HepG2 (cell line): ENCODE results near the gene PHACTR1. TPM values are rescaled to one million over a fixed set of nuclear protein-coding genes. Genes with fewer than 3 reads are reported as not detected.

Experiments used
- ATAC-seq: fragments of 200-7000 bp; cut with Tn5 transposase; 3 replicates; pipeline ENCODE4 v1.9.1; 2020; ENCODE audit warnings: mild to moderate bottlenecking, moderate library complexity
- BruUV-seq: library from RNA; stranded (reverse); fragments of 400-500 nt; replicated peaks from 2 replicates; lab custom pipeline; 2021; lab: Mats Ljungman, UMichigan
- CTCF ChIA-PET: fragments of 300-600 bp; formaldehyde crosslinking; extraction: SDS; loops from one replicate; lab custom pipeline; 2021; ENCODE audit warnings: low total read pairs, inconsistent platforms, low intra/inter-chr PET ratio; lab: Yijun Ruan, JAX
- POLR2A ChIA-PET: fragments of 350-600 bp; sonication (Branson Sonifier 250); formaldehyde crosslinking; loops from one replicate; lab custom pipeline; 2020; ENCODE audit warnings: antibody characterized with exemption, inconsistent platforms; lab: Yijun Ruan, JAX
- DNase-seq: peaks from one replicate; pipeline ENCODE4 v3.0.0-alpha.2; 2015; ENCODE audit warnings: low spot score
- FAIRE-seq: peaks from 3 replicates; lab custom pipeline; 2011; peaks lifted over from hg19 to GRCh38; lab: Jason Lieb, UNC
- H2AFZ ChIP-seq: one replicate; pipeline ENCODE4 v1.6.1; 2011; ENCODE audit warnings: low read length, inconsistent platforms
- H3K27ac ChIP-seq: fragments of 300-600 bp; 3 replicates; pipeline ENCODE4 v1.8.0; 2011; ENCODE audit warnings: mixed run types, mild to moderate bottlenecking, mixed read lengths, low read length, inconsistent platforms; ENCODE audit not compliant: insufficient read depth; ENCODE audit errors: extremely low read length
- H3K27me3 ChIP-seq, 2 experiments: fragments of 200-600 bp in 1 of 2; 2 replicates in 1 of 2; 3 replicates in 1 of 2; pipeline versions ENCODE4 v1.6.0 to v1.8.0; 2011; ENCODE audit warnings: low read length in 2 of 2, mild to moderate bottlenecking in 2 of 2, moderate library complexity in 2 of 2, inconsistent platforms in 1 of 2; ENCODE audit not compliant: insufficient read depth in 2 of 2, control insufficient read depth in 1 of 2
- H3K36me3 ChIP-seq, 2 experiments: fragments of 200-600 bp in 1 of 2; replicated peaks in 1 of 2; 2 replicates in 1 of 2; 3 replicates in 1 of 2; pipeline versions ENCODE4 v1.5.1 to v1.8.0; 2011; ENCODE audit warnings: low read length in 2 of 2, inconsistent platforms in 1 of 2; ENCODE audit not compliant: insufficient read depth in 2 of 2, control insufficient read depth in 1 of 2
- H3K4me1 ChIP-seq: 2 replicates; pipeline ENCODE4 v1.5.1; 2012; ENCODE audit warnings: low read length, inconsistent platforms; ENCODE audit not compliant: insufficient read depth
- H3K4me2 ChIP-seq: 2 replicates; pipeline ENCODE4 v1.6.0; 2011; ENCODE audit warnings: low read depth, low read length, inconsistent platforms
- H3K4me3 ChIP-seq, 3 experiments: fragments of 200-600 bp in 1 of 3; sonication (generic), shearing (Covaris generic) in 1 of 3; replicated peaks in 1 of 3; 2 replicates each; pipeline ENCODE4 v1.5.1; 2011 to 2016; ENCODE audit warnings: low read length in 3 of 3, inconsistent platforms in 2 of 3, low read depth in 2 of 3, mild to moderate bottlenecking in 2 of 3, control low read depth in 1 of 3, mixed read lengths in 1 of 3; ENCODE audit not compliant: insufficient read depth in 1 of 3
- H3K79me2 ChIP-seq: one replicate; pipeline ENCODE4 v1.6.1; 2011; ENCODE audit warnings: low read length, inconsistent platforms; ENCODE audit not compliant: insufficient read depth
- H3K9ac ChIP-seq: 2 replicates; pipeline ENCODE4 v1.6.0; 2011; ENCODE audit warnings: mild to moderate bottlenecking, low read depth, low read length, inconsistent platforms; ENCODE audit not compliant: insufficient read depth
- H3K9me3 ChIP-seq: 2 replicates; pipeline ENCODE4 v1.5.1; 2012; ENCODE audit warnings: mild to moderate bottlenecking, low read length
- H4K20me1 ChIP-seq: 2 replicates; pipeline ENCODE4 v1.6.0; 2011; ENCODE audit warnings: inconsistent platforms, mild to moderate bottlenecking, low read length, moderate library complexity; ENCODE audit not compliant: insufficient read depth
- HDAC6 ChIP-seq: fragments of 200-600 bp; sonication (generic); IDR thresholded peaks from 2 replicates; pipeline ENCODE4 v1.7.0; 2017; ENCODE audit warnings: mild to moderate bottlenecking, antibody characterized with exemption, low read length, low read depth
- HNF4G ChIP-seq, 2 experiments: sonication (generic) in 1 of 2; formaldehyde crosslinking in 1 of 2; IDR thresholded peaks; 2 replicates each; pipeline versions ENCODE4 v1.4.0 to v1.6.1; 2011 to 2020; ENCODE audit warnings: borderline replicate concordance in 2 of 2, low read depth in 2 of 2, mild to moderate bottlenecking in 2 of 2, low read length in 1 of 2, missing genetic modification reagents in 1 of 2, moderate library complexity in 1 of 2
- RORA ChIP-seq: sonication (generic); formaldehyde crosslinking; IDR thresholded peaks from 2 replicates; pipeline ENCODE4 v1.5.0; 2020; ENCODE audit warnings: mild to moderate bottlenecking, missing genetic modification reagents, moderate library complexity
- ZHX2 ChIP-seq, 2 experiments: sonication (generic) in 1 of 2; formaldehyde crosslinking in 1 of 2; IDR thresholded peaks; 2 replicates each; pipeline versions ENCODE4 v1.6.1 to v1.9.0; 2014 to 2022; ENCODE audit warnings: antibody characterized with exemption in 1 of 2, borderline replicate concordance in 1 of 2, inconsistent platforms in 1 of 2, low read depth in 1 of 2, missing genetic modification reagents in 1 of 2
- ZNF138 ChIP-seq: sonication (generic); formaldehyde crosslinking; IDR thresholded peaks from 2 replicates; pipeline ENCODE4 v1.5.0; 2020; ENCODE audit warnings: mild to moderate bottlenecking, low read depth, missing genetic modification reagents
- ZNF646 ChIP-seq: sonication (generic); formaldehyde crosslinking; IDR thresholded peaks from 2 replicates; pipeline ENCODE4 v1.9.0; 2021; ENCODE audit warnings: mild to moderate bottlenecking, missing genetic modification reagents
- ZSCAN25 ChIP-seq: sonication (generic); formaldehyde crosslinking; IDR thresholded peaks from 2 replicates; pipeline ENCODE4 v1.8.0; 2022; ENCODE audit warnings: mild to moderate bottlenecking, missing genetic modification reagents
- WGBS: methylation state at CpG from one replicate; pipeline ENCODE4 v1.1.6; 2017; ENCODE audit warnings: low lambda C conversion rate; 5-methylcytosine and 5-hydroxymethylcytosine counted together
- in situ Hi-C: cut with HindIII; loops from 2 replicates; pipeline ENCODE4 v1.10.0; 2017; ENCODE audit warnings: low pct_unique_long_range_greater_than_20kb; ENCODE audit not compliant: extremely low pct_ligation_motif_present
- intact Hi-C: fragments of 100-400 bp; cut with micrococcal nuclease; formaldehyde crosslinking; loops from one replicate; pipeline ENCODE4 v1.10.0; 2022; ENCODE audit not compliant: unreplicated experiment
- polyA plus RNA-seq, 8 experiments: library from polyadenylated mRNA; depleted of rRNA in 3 of 8; stranded (reverse) in 7 of 8; unstranded in 1 of 8; fragments of >200 nt; fragmentation: Illumina TruSeq in 4 of 8; extraction: Trizol in 4 of 8; gene quantifications; 2 replicates each; pipeline versions ENCODE4 v1.2.1 to v1.2.3, GENCODE V29; 2011 to 2016; ENCODE audit warnings: low read depth in 4 of 8, missing spikeins in 1 of 8, mixed read lengths in 1 of 8; ENCODE audit not compliant: insufficient read depth in 1 of 8
- total RNA-seq, 5 experiments: library from RNA; depleted of rRNA; stranded (reverse); fragments of >200 nt; fragmentation: Illumina TruSeq; extraction: Trizol; gene quantifications; 2 replicates each; pipeline ENCODE4 v1.2.3, GENCODE V29; 2016; ENCODE audit warnings: low read depth in 1 of 5

Gene PHACTR1
- total and polyA plus RNA-seq, 2 of the 13 experiments (the other 11 are each of a cell fraction or from before 2014, with no cell fraction given), result 0.09 TPM; not detected in 1

- WGBS, result 39% methylated on average over 4 of the region's 4 CpGs
- no peak for DNase-seq
- ChIA-PET POLR2A (no interaction called here), CTCF (no interaction called here)
- no peak for ATAC-seq
- no peaks in the 10 kb centered on the region for H4K20me1 ChIP-seq
- in situ Hi-C loops (no loop called here), intact Hi-C loops (no loop called here)
- H3K9ac ChIP-seq, result no peak overlapping the region
- H3K27me3 ChIP-seq, result no peaks in the 10 kb centered on the region
- FAIRE-seq, result no peak
- BruUV-seq, result no TSS peak
- H3K27ac ChIP-seq, result no peak overlapping the region
- no peaks in the 10 kb centered on the region for H3K9me3 ChIP-seq
- no peak overlapping the region for H3K4me2 ChIP-seq
- H3K4me1 ChIP-seq, result no peaks in the 10 kb centered on the region
- H2AFZ ChIP-seq, result no peak overlapping the region
- no peak overlapping the region for H3K4me3 ChIP-seq
- H3K36me3 ChIP-seq, result no peaks in the 10 kb centered on the region
- H3K79me2 ChIP-seq, result no peaks in the 10 kb centered on the region
- TF ChIP-seq ZSCAN25 (CRISPR knock-in tag) (no peak), HNF4G (IDR thresholded peaks at IDR 0.05; ENCODE audit: borderline replicate concordance, low read depth, low read length) (no peak), HNF4G (CRISPR knock-in tag; IDR thresholded peaks at IDR 0.05; ENCODE audit: borderline replicate concordance, low read depth) (no peak), ZNF138 (CRISPR knock-in tag) (no peak), ZNF646 (CRISPR knock-in tag) (no peak), ZHX2 (IDR thresholded peaks at IDR 0.05; ENCODE audit: low read depth) (no peak), ZHX2 (CRISPR knock-in tag; IDR thresholded peaks at IDR 0.05; ENCODE audit: borderline replicate concordance) (no peak), RORA (CRISPR knock-in tag) (no peak), HDAC6 (no peak)
These were observed 18.3 kb upstream of the PHACTR1 start for GRCh38 chr6:12698298-12698697.
